Stimulated activated naive B cell treated with anti-CD40 and anti-IgM and Interleukin-4, amounts not matched to agents 10 μg/mL and 1 μg/mL and 100 μg/mL, for 72 hours (primary cell): ENCODE data around the gene GLRX5.

Experiments
- ATAC-seq, 2 donors: fragments of 150-1000 bp; cut with Tn5 transposase; replicated peaks; 2 replicates each; pipeline ENCODE4 v1.10.0; 2021; ENCODE audit warnings: moderate library complexity in 1 of 2
- DNase-seq: peaks from one replicate; pipeline ENCODE4 v3.0.0; 2021
- H3K27ac Mint-ChIP-seq: one replicate; pipeline ENCODE4 v1.8.0; 2022; ENCODE audit warnings: mild to moderate bottlenecking, mixed read lengths
- H3K27me3 Mint-ChIP-seq, 2 donors: one replicate each; pipeline ENCODE4 v1.8.0; 2022; ENCODE audit warnings: mixed read lengths in 2 of 2
- H3K36me3 Mint-ChIP-seq, 2 donors: one replicate each; pipeline ENCODE4 v1.8.0; 2022; ENCODE audit warnings: mixed read lengths in 2 of 2, mild to moderate bottlenecking in 1 of 2
- H3K4me1 Mint-ChIP-seq, 2 donors: one replicate each; pipeline ENCODE4 v1.8.0; 2022; ENCODE audit warnings: mixed read lengths in 2 of 2, mild to moderate bottlenecking in 1 of 2
- H3K4me3 Mint-ChIP-seq, 2 donors: one replicate each; pipeline ENCODE4 v1.8.0; 2022; ENCODE audit warnings: mild to moderate bottlenecking in 2 of 2, mixed read lengths in 2 of 2, moderate library complexity in 1 of 2
- H3K9me3 Mint-ChIP-seq, 2 donors: one replicate each; pipeline ENCODE4 v1.8.0; 2022; ENCODE audit warnings: mixed read lengths in 2 of 2, mild to moderate bottlenecking in 1 of 2

GLRX5 gene

GRCh38 chr14:95527387-95528002, 7.4 kb upstream of the GLRX5 start:
- Mint-ChIP-seq H3K27me3 (no peaks in the 10 kb centered on the region), H3K4me3 (no peak overlapping the region), H3K9me3 (no peaks in the 10 kb centered on the region), H3K27ac (peak overlapping the region; percentile 47), H3K36me3 (peaks cover 5 to 27% of the 10 kb centered on the region in 2 donors), H3K4me1 (peaks cover 45 to 55% of the 10 kb centered on the region in 2 donors)
- ATAC-seq = peak; percentile 45 to 70
- DNase-seq = no peak

GRCh38 chr14:95529216-95529615, 5.6 kb upstream of the GLRX5 start:
- Mint-ChIP-seq H3K27ac (no peak overlapping the region), H3K4me1 (peaks cover 34 to 50% of the 10 kb centered on the region in 2 donors)

GRCh38 chr14:95530473-95531276, 4.2 kb upstream of the GLRX5 start:
- peaks cover 5 to 24% of the 10 kb centered on the region in 2 donors for H3K36me3 Mint-ChIP-seq
- ATAC-seq (no peak), DNase-seq (no peak)
- H3K9me3 Mint-ChIP-seq = no peaks in the 10 kb centered on the region
- H3K4me3 Mint-ChIP-seq = no peak overlapping the region
- peaks cover 30 to 51% of the 10 kb centered on the region in 2 donors for H3K4me1 Mint-ChIP-seq
- no peak overlapping the region for H3K27ac Mint-ChIP-seq
- H3K27me3 Mint-ChIP-seq = no peaks in the 10 kb centered on the region

More at GRCh38 chr14:95529216-95529615, 5.6 kb upstream of the GLRX5 start:
- Mint-ChIP-seq H3K4me3 (no peak overlapping the region), H3K36me3 (peaks cover 5 to 24% of the 10 kb centered on the region in 2 donors), H3K9me3 (no peaks in the 10 kb centered on the region), H3K27me3 (no peaks in the 10 kb centered on the region)
- ATAC-seq (no peak), DNase-seq (no peak)

- DNase-seq (no peak), ATAC-seq (no peak)
- Mint-ChIP-seq H3K27me3 (no peaks in the 10 kb centered on the region), H3K36me3 (peaks cover 5 to 24% of the 10 kb centered on the region in 2 donors), H3K4me3 (no peak overlapping the region), H3K9me3 (no peaks in the 10 kb centered on the region), H3K27ac (no peak overlapping the region), H3K4me1 (peaks cover 31 to 54% of the 10 kb centered on the region in 2 donors)
These were observed 3.4 kb upstream of the GLRX5 start for GRCh38 chr14:95531473-95531872.

GRCh38 chr14:95531969-95532368, 2.9 kb upstream of the GLRX5 start:
- H3K27ac Mint-ChIP-seq = peak overlapping the region; percentile 11
- no peaks in the 10 kb centered on the region for H3K9me3 Mint-ChIP-seq
- DNase-seq (no peak), ATAC-seq (no peak)
- H3K4me3 Mint-ChIP-seq = peak overlapping the region; percentile 44 to 98
- peaks cover 5 to 24% of the 10 kb centered on the region in 2 donors for H3K36me3 Mint-ChIP-seq
- H3K27me3 Mint-ChIP-seq = no peaks in the 10 kb centered on the region
- peaks cover 35 to 58% of the 10 kb centered on the region in 2 donors for H3K4me1 Mint-ChIP-seq

- Mint-ChIP-seq H3K36me3 (peaks cover 5 to 24% of the 10 kb centered on the region in 2 donors), H3K27ac (peak overlapping the region; percentile 97), H3K4me1 (peaks cover 40 to 61% of the 10 kb centered on the region in 2 donors), H3K4me3 (peak overlapping the region; percentile 98 to 99), H3K27me3 (no peaks in the 10 kb centered on the region), H3K9me3 (no peaks in the 10 kb centered on the region)
- DNase-seq (no peak), ATAC-seq (no peak)
These were observed 1.4 kb upstream of the GLRX5 start for GRCh38 chr14:95533391-95533821.

- H3K4me1 Mint-ChIP-seq = peaks cover 40 to 63% of the 10 kb centered on the region in 2 donors
- H3K36me3 Mint-ChIP-seq = peaks cover 5 to 24% of the 10 kb centered on the region in 2 donors
These were observed 1.0 kb upstream of the GLRX5 start for GRCh38 chr14:95533822-95534221.

GRCh38 chr14:95535226-95536021, 574 bp downstream of the GLRX5 start:
- Mint-ChIP-seq H3K4me1 (peaks cover 43 to 59% of the 10 kb centered on the region in 2 donors), H3K27me3 (no peaks in the 10 kb centered on the region), H3K9me3 (no peaks in the 10 kb centered on the region), H3K36me3 (peaks cover 5 to 20% of the 10 kb centered on the region in 2 donors), H3K27ac (peak overlapping the region; percentile 93), H3K4me3 (peak overlapping the region; percentile 98 to 99)
- peak; percentile 6 for ATAC-seq
- no peak for DNase-seq

More at GRCh38 chr14:95533822-95534221, 1.0 kb upstream of the GLRX5 start:
- ATAC-seq (no peak), DNase-seq (no peak)
- Mint-ChIP-seq H3K27ac (peak overlapping the region; percentile 97), H3K4me3 (peak overlapping the region; percentile 98 to 99), H3K27me3 (no peaks in the 10 kb centered on the region), H3K9me3 (no peaks in the 10 kb centered on the region)

- DNase-seq (no peak), ATAC-seq (no peak)
- peak overlapping the region; percentile 93 for H3K27ac Mint-ChIP-seq
- H3K4me1 Mint-ChIP-seq = peaks cover 41 to 52% of the 10 kb centered on the region in 2 donors
- H3K27me3 Mint-ChIP-seq = no peaks in the 10 kb centered on the region
- H3K4me3 Mint-ChIP-seq = peak overlapping the region; percentile 98 to 99
- no peaks in the 10 kb centered on the region for H3K9me3 Mint-ChIP-seq
- H3K36me3 Mint-ChIP-seq = peaks cover 5 to 15% of the 10 kb centered on the region in 2 donors
These were observed 1.3 kb downstream of the GLRX5 start for GRCh38 chr14:95536036-95536593.

GRCh38 chr14:95536671-95537070, 1.8 kb downstream of the GLRX5 start:
- Mint-ChIP-seq H3K27me3 (no peaks in the 10 kb centered on the region), H3K27ac (no peak overlapping the region), H3K36me3 (peaks cover 5 to 10% of the 10 kb centered on the region in 2 donors), H3K4me1 (peaks cover 37 to 46% of the 10 kb centered on the region in 2 donors), H3K4me3 (no peak overlapping the region), H3K9me3 (no peaks in the 10 kb centered on the region)
- no peak for ATAC-seq
- DNase-seq = no peak

GRCh38 chr14:95537298-95538089, 2.6 kb downstream of the GLRX5 start:
- H3K36me3 Mint-ChIP-seq = peaks cover 0 to 3% of the 10 kb centered on the region in 2 donors
- H3K4me1 Mint-ChIP-seq = peaks cover 31 to 38% of the 10 kb centered on the region in 2 donors
- H3K4me3 Mint-ChIP-seq = no peak overlapping the region
- no peak overlapping the region for H3K27ac Mint-ChIP-seq
- no peaks in the 10 kb centered on the region for H3K9me3 Mint-ChIP-seq
- no peaks in the 10 kb centered on the region for H3K27me3 Mint-ChIP-seq
- DNase-seq (no peak), ATAC-seq (no peak)

- Mint-ChIP-seq H3K4me1 (peaks cover 29 to 30% of the 10 kb centered on the region in 2 donors), H3K9me3 (no peaks in the 10 kb centered on the region), H3K4me3 (no peak overlapping the region), H3K36me3 (peaks cover 2 to 4% of the 10 kb centered on the region in 2 donors), H3K27ac (no peak overlapping the region), H3K27me3 (no peaks in the 10 kb centered on the region)
- DNase-seq (no peak), ATAC-seq (no peak)
These were observed 4.1 kb downstream of the GLRX5 start for GRCh38 chr14:95538801-95539509.
